HepG2 (cell line): ENCODE measurements around the gene IFRD1. TPM values are rescaled to one million over a fixed set of nuclear protein-coding genes. Genes with fewer than 3 reads are reported as not detected.

Experiments used
- ATAC-seq: fragments of 200-7000 bp; cut with Tn5 transposase; 3 replicates; pipeline ENCODE4 v1.9.1; 2020; ENCODE audit warnings: mild to moderate bottlenecking, moderate library complexity
- BruUV-seq: library from RNA; stranded (reverse); fragments of 400-500 nt; replicated peaks from 2 replicates; lab custom pipeline; 2021; lab: Mats Ljungman, UMichigan
- CTCF ChIA-PET: fragments of 300-600 bp; formaldehyde crosslinking; extraction: SDS; loops from one replicate; lab custom pipeline; 2021; ENCODE audit warnings: low total read pairs, inconsistent platforms, low intra/inter-chr PET ratio; lab: Yijun Ruan, JAX
- POLR2A ChIA-PET: fragments of 350-600 bp; sonication (Branson Sonifier 250); formaldehyde crosslinking; loops from one replicate; lab custom pipeline; 2020; ENCODE audit warnings: antibody characterized with exemption, inconsistent platforms; lab: Yijun Ruan, JAX
- DNase-seq: peaks from one replicate; pipeline ENCODE4 v3.0.0-alpha.2; 2015; ENCODE audit warnings: low spot score
- FAIRE-seq: peaks from 3 replicates; lab custom pipeline; 2011; peaks lifted over from hg19 to GRCh38; lab: Jason Lieb, UNC
- H2AFZ ChIP-seq: one replicate; pipeline ENCODE4 v1.6.1; 2011; ENCODE audit warnings: low read length, inconsistent platforms
- H3K27ac ChIP-seq: fragments of 300-600 bp; 3 replicates; pipeline ENCODE4 v1.8.0; 2011; ENCODE audit warnings: mixed run types, mild to moderate bottlenecking, mixed read lengths, low read length, inconsistent platforms; ENCODE audit not compliant: insufficient read depth; ENCODE audit errors: extremely low read length
- H3K27me3 ChIP-seq, 2 experiments: fragments of 200-600 bp in 1 of 2; 2 replicates in 1 of 2; 3 replicates in 1 of 2; pipeline versions ENCODE4 v1.6.0 to v1.8.0; 2011; ENCODE audit warnings: low read length in 2 of 2, mild to moderate bottlenecking in 2 of 2, moderate library complexity in 2 of 2, inconsistent platforms in 1 of 2; ENCODE audit not compliant: insufficient read depth in 2 of 2, control insufficient read depth in 1 of 2
- H3K36me3 ChIP-seq, 2 experiments: fragments of 200-600 bp in 1 of 2; replicated peaks in 1 of 2; 2 replicates in 1 of 2; 3 replicates in 1 of 2; pipeline versions ENCODE4 v1.5.1 to v1.8.0; 2011; ENCODE audit warnings: low read length in 2 of 2, inconsistent platforms in 1 of 2; ENCODE audit not compliant: insufficient read depth in 2 of 2, control insufficient read depth in 1 of 2
- H3K4me1 ChIP-seq: 2 replicates; pipeline ENCODE4 v1.5.1; 2012; ENCODE audit warnings: low read length, inconsistent platforms; ENCODE audit not compliant: insufficient read depth
- H3K4me2 ChIP-seq: 2 replicates; pipeline ENCODE4 v1.6.0; 2011; ENCODE audit warnings: low read depth, low read length, inconsistent platforms
- H3K4me3 ChIP-seq, 3 experiments: fragments of 200-600 bp in 1 of 3; sonication (generic), shearing (Covaris generic) in 1 of 3; replicated peaks in 1 of 3; 2 replicates each; pipeline ENCODE4 v1.5.1; 2011 to 2016; ENCODE audit warnings: low read length in 3 of 3, inconsistent platforms in 2 of 3, low read depth in 2 of 3, mild to moderate bottlenecking in 2 of 3, control low read depth in 1 of 3, mixed read lengths in 1 of 3; ENCODE audit not compliant: insufficient read depth in 1 of 3
- H3K79me2 ChIP-seq: one replicate; pipeline ENCODE4 v1.6.1; 2011; ENCODE audit warnings: low read length, inconsistent platforms; ENCODE audit not compliant: insufficient read depth
- H3K9ac ChIP-seq: 2 replicates; pipeline ENCODE4 v1.6.0; 2011; ENCODE audit warnings: mild to moderate bottlenecking, low read depth, low read length, inconsistent platforms; ENCODE audit not compliant: insufficient read depth
- H3K9me3 ChIP-seq: 2 replicates; pipeline ENCODE4 v1.5.1; 2012; ENCODE audit warnings: mild to moderate bottlenecking, low read length
- H4K20me1 ChIP-seq: 2 replicates; pipeline ENCODE4 v1.6.0; 2011; ENCODE audit warnings: inconsistent platforms, mild to moderate bottlenecking, low read length, moderate library complexity; ENCODE audit not compliant: insufficient read depth
- ATF7-NPFF ChIP-seq: sonication (generic); formaldehyde crosslinking; IDR thresholded peaks from 2 replicates; pipeline ENCODE4 v1.8.1; 2023; ENCODE audit warnings: mild to moderate bottlenecking, low read depth, missing genetic modification reagents, moderate library complexity
- CBX5 ChIP-seq: sonication (generic); formaldehyde crosslinking; IDR thresholded peaks from 2 replicates; pipeline ENCODE4 v1.4.0; 2020; ENCODE audit warnings: missing genetic modification reagents, borderline replicate concordance
- EP300 ChIP-seq, 3 experiments: sonication (generic) in 1 of 3; formaldehyde crosslinking in 1 of 3; IDR thresholded peaks; 2 replicates each; pipeline versions ENCODE4 v1.5.1 to v1.6.1; 2011 to 2020; ENCODE audit warnings: low read depth in 2 of 3, low read length in 2 of 3, borderline replicate concordance in 1 of 3, improper control_type of control experiment in 1 of 3, mild to moderate bottlenecking in 1 of 3, missing genetic modification reagents in 1 of 3, moderate library complexity in 1 of 3
- FOSL1 ChIP-seq: sonication (generic); formaldehyde crosslinking; IDR thresholded peaks from 2 replicates; pipeline ENCODE4 v1.9.0; 2021; ENCODE audit warnings: missing genetic modification reagents, borderline replicate concordance
- FOXO1 ChIP-seq: sonication (generic); formaldehyde crosslinking; IDR thresholded peaks from 2 replicates; pipeline ENCODE4 v1.4.0; 2020; ENCODE audit warnings: missing genetic modification reagents
- GATAD1 ChIP-seq: IDR thresholded peaks from 2 replicates; pipeline ENCODE4 v1.6.1; 2016; ENCODE audit warnings: missing genetic modification reagents, missing compliant biosample characterization
- GTF2F1 ChIP-seq: fragments of 150-350 bp; IDR thresholded peaks from 2 replicates; pipeline ENCODE4 v1.6.1; 2014; ENCODE audit warnings: low read length
- LCORL ChIP-seq, 2 experiments: fragments of 450-650 bp in 1 of 2; sonication (generic) in 1 of 2; formaldehyde crosslinking in 1 of 2; IDR thresholded peaks; 2 replicates each; pipeline versions ENCODE4 v1.5.0 to v1.6.1; 2017 to 2020; ENCODE audit warnings: antibody characterized with exemption in 1 of 2, missing genetic modification reagents in 1 of 2
- MBD4 ChIP-seq: IDR thresholded peaks from 2 replicates; pipeline ENCODE4 v1.6.1; 2012; ENCODE audit warnings: low read length, inconsistent platforms, borderline replicate concordance
- MIER2 ChIP-seq: IDR thresholded peaks from 2 replicates; pipeline ENCODE4 v1.6.1; 2016; ENCODE audit warnings: missing biosample characterization, missing genetic modification reagents
- PHF20 ChIP-seq: sonication (generic); formaldehyde crosslinking; IDR thresholded peaks from 2 replicates; pipeline ENCODE4 v1.5.0; 2020; ENCODE audit warnings: mild to moderate bottlenecking, missing genetic modification reagents
- REPIN1 ChIP-seq: sonication (generic); formaldehyde crosslinking; IDR thresholded peaks from 2 replicates; pipeline ENCODE4 v1.8.0; 2022; ENCODE audit warnings: missing genetic modification reagents, low read depth, mild to moderate bottlenecking, borderline replicate concordance
- SALL1 ChIP-seq: sonication (generic); formaldehyde crosslinking; IDR thresholded peaks from 2 replicates; pipeline ENCODE4 v1.8.0; 2022; ENCODE audit warnings: mild to moderate bottlenecking, missing genetic modification reagents
- SOX6 ChIP-seq, 2 experiments: fragments of 450-650 bp in 1 of 2; sonication (generic) in 1 of 2; formaldehyde crosslinking in 1 of 2; IDR thresholded peaks; 2 replicates each; pipeline versions ENCODE4 v1.4.0 to v1.6.1; 2017 to 2020; ENCODE audit warnings: antibody characterized with exemption in 1 of 2, mild to moderate bottlenecking in 1 of 2, missing genetic modification reagents in 1 of 2
- YEATS2 ChIP-seq: sonication (generic); formaldehyde crosslinking; IDR thresholded peaks from 2 replicates; pipeline ENCODE4 v1.4.0; 2020; ENCODE audit warnings: missing genetic modification reagents, borderline replicate concordance
- ZFY ChIP-seq: sonication (generic); formaldehyde crosslinking; IDR thresholded peaks from 2 replicates; pipeline ENCODE4 v1.4.0; 2020; ENCODE audit warnings: missing genetic modification reagents
- ZNF296 ChIP-seq: sonication (generic); formaldehyde crosslinking; conservative IDR thresholded peaks from 2 replicates; pipeline ENCODE4 v1.5.0; 2020; ENCODE audit warnings: mild to moderate bottlenecking, missing genetic modification reagents
- WGBS: methylation state at CpG from one replicate; pipeline ENCODE4 v1.1.6; 2017; ENCODE audit warnings: low lambda C conversion rate; 5-methylcytosine and 5-hydroxymethylcytosine counted together
- in situ Hi-C: cut with HindIII; loops from 2 replicates; pipeline ENCODE4 v1.10.0; 2017; ENCODE audit warnings: low pct_unique_long_range_greater_than_20kb; ENCODE audit not compliant: extremely low pct_ligation_motif_present
- intact Hi-C: fragments of 100-400 bp; cut with micrococcal nuclease; formaldehyde crosslinking; loops from one replicate; pipeline ENCODE4 v1.10.0; 2022; ENCODE audit not compliant: unreplicated experiment
- polyA plus RNA-seq, 8 experiments: library from polyadenylated mRNA; depleted of rRNA in 3 of 8; stranded (reverse) in 7 of 8; unstranded in 1 of 8; fragments of >200 nt; fragmentation: Illumina TruSeq in 4 of 8; extraction: Trizol in 4 of 8; gene quantifications; 2 replicates each; pipeline versions ENCODE4 v1.2.1 to v1.2.3, GENCODE V29; 2011 to 2016; ENCODE audit warnings: low read depth in 4 of 8, missing spikeins in 1 of 8, mixed read lengths in 1 of 8; ENCODE audit not compliant: insufficient read depth in 1 of 8
- total RNA-seq, 5 experiments: library from RNA; depleted of rRNA; stranded (reverse); fragments of >200 nt; fragmentation: Illumina TruSeq; extraction: Trizol; gene quantifications; 2 replicates each; pipeline ENCODE4 v1.2.3, GENCODE V29; 2016; ENCODE audit warnings: low read depth in 1 of 5
- TF ChIP-seq, protein P1 (sequence below): IDR thresholded peaks from 2 replicates; pipeline ENCODE4 v1.6.1; 2012; ENCODE audit warnings: low read depth, low read length, improper control_type of control experiment
- TF ChIP-seq, protein P2 (sequence below): sonication (generic); formaldehyde crosslinking; conservative IDR thresholded peaks from 2 replicates; pipeline ENCODE4 v1.4.0; 2020; ENCODE audit warnings: missing genetic modification reagents

IFRD1 gene
- total and polyA plus RNA-seq, 2 of the 13 experiments (the other 11 are each of a cell fraction or from before 2014, with no cell fraction given) = 50.9 to 55.5 TPM

DNA sequence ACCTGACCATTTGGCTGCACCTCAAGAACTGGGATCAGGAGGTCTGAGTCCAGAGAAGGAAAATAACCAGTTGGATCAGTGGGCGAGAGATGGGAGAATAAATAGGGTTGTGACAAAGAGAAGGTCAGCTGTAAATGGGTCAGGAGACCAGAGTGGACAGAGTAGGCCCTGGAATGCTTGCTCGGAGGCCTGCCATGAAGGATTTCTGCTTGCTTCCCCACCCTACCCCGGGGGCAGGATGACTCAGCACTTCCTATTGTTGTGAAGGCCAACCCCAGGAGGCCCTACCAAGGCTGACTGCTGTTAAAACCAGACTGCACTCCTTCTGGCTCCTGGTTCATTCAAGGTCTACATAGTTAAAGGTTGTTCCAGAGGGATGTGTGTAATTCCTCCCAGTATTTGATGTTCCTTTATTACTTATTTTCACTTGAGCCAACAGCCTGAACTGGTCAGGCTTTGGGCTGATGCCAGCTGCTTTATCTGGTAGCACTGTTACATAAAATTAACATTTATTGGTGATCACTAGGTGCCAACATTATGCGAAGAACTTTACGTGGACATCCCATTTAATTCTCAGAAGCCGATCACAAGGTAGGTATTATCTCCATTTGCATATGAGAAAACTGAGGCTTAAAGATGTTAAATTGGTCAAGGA is 27.3 kb upstream of the IFRD1 start:
- Histone ChIP-seq H3K4me3 (peak overlapping the region in 1 of 3 experiments; percentile 24; a peak in 2 of 6 replicates), H4K20me1 (no peaks in the 10 kb centered on the region), H3K27me3 (no peaks in the 10 kb centered on the region), H3K4me1 (peaks cover 65% of the 10 kb centered on the region), H3K4me2 (peak overlapping the region; percentile 44), H3K9ac (peak overlapping the region; percentile 32; the same call in 1 of the 2 replicates), H3K27ac (peak overlapping the region; percentile 63), H3K9me3 (no peaks in the 10 kb centered on the region), H2AFZ (no peak overlapping the region), H3K79me2 (no peaks in the 10 kb centered on the region), H3K36me3 (no peaks in the 10 kb centered on the region)
- in situ Hi-C loops = no loop called here
- TSS peak; percentile 86 for BruUV-seq
- peak; percentile 92 for FAIRE-seq
- peak; percentile 89 for DNase-seq
- intact Hi-C loops = loop anchor here (2.0 kb wide), 1 partner anchor 22 kb away; no protein-coding TSS in a partner anchor
- ChIA-PET POLR2A (interaction anchor here (4.9 kb wide), 1 partner anchor 28 kb away, joined by 64 read pairs; the partner anchor contains the start of gene IFRD1), CTCF (no interaction called here)
- 62% methylated on average over 5 of the region's 6 CpGs for WGBS
- ATAC-seq = peak; percentile 95
- TF ChIP-seq, protein P1, sequence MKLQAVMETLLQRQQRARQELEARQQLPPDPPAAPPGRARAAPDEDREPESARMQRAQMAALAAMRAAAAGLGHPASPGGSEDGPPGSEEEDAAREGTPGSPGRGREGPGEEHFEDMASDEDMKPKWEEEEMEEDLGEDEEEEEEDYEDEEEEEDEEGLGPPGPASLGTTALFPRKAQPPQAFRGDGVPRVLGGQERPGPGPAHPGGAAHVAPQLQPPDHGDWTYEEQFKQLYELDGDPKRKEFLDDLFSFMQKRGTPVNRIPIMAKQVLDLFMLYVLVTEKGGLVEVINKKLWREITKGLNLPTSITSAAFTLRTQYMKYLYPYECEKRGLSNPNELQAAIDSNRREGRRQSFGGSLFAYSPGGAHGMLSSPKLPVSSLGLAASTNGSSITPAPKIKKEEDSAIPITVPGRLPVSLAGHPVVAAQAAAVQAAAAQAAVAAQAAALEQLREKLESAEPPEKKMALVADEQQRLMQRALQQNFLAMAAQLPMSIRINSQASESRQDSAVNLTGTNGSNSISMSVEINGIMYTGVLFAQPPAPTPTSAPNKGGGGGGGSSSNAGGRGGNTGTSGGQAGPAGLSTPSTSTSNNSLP = peak; percentile 58; the same call in 1 of the 2 replicates
- TF ChIP-seq, protein P2, sequence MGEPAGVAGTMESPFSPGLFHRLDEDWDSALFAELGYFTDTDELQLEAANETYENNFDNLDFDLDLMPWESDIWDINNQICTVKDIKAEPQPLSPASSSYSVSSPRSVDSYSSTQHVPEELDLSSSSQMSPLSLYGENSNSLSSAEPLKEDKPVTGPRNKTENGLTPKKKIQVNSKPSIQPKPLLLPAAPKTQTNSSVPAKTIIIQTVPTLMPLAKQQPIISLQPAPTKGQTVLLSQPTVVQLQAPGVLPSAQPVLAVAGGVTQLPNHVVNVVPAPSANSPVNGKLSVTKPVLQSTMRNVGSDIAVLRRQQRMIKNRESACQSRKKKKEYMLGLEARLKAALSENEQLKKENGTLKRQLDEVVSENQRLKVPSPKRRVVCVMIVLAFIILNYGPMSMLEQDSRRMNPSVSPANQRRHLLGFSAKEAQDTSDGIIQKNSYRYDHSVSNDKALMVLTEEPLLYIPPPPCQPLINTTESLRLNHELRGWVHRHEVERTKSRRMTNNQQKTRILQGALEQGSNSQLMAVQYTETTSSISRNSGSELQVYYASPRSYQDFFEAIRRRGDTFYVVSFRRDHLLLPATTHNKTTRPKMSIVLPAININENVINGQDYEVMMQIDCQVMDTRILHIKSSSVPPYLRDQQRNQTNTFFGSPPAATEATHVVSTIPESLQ (CRISPR knock-in tag) = no peak
- TF ChIP-seq CBX5 (CRISPR knock-in tag) (peak; percentile 63; the same call in 1 of the 2 replicates), ZFY (CRISPR knock-in tag) (peak; percentile 78), LCORL (IDR thresholded peaks at IDR 0.05) (no peak), LCORL (CRISPR knock-in tag; IDR thresholded peaks at IDR 0.05) (0 out of 2 replicates have a peak, but pooled peaks have one; percentile 36), GTF2F1 (no peak), MIER2 (CRISPR knock-in tag) (no peak), FOSL1 (CRISPR knock-in tag) (peak; percentile 78; the same call in 1 of the 2 replicates), EP300 (IDR thresholded peaks at IDR 0.05; ENCODE audit: low read depth in 2 of 2, low read length in 2 of 2) (peak in 1 of 2 experiments; percentile 71; a peak in 3 of 4 replicates), EP300 (CRISPR knock-in tag; IDR thresholded peaks at IDR 0.05; ENCODE audit: borderline replicate concordance) (peak; percentile 62), REPIN1 (CRISPR knock-in tag) (0 out of 2 replicates have a peak, but pooled peaks have one; percentile 35), PHF20 (no peak), MBD4 (no peak), SALL1 (peak; percentile 87), YEATS2 (CRISPR knock-in tag) (peak; percentile 57; the same call in 1 of the 2 replicates), SOX6 (IDR thresholded peaks at IDR 0.05) (no peak), SOX6 (CRISPR knock-in tag; IDR thresholded peaks at IDR 0.05) (peak; percentile 95), GATAD1 (CRISPR knock-in tag) (0 out of 2 replicates have a peak, but pooled peaks have one; percentile 45), ZNF296 (CRISPR knock-in tag) (no peak), ATF7-NPFF (CRISPR knock-in tag) (no peak), FOXO1 (CRISPR knock-in tag) (peak; percentile 38; the same call in 1 of the 2 replicates)
